Measurements from ENCODE around the gene KIF26B.

GRCh38 chr1:245378311-245378722, 223.5 kb downstream of the KIF26B start:
- TF ChIP-seq, protein P1, sequence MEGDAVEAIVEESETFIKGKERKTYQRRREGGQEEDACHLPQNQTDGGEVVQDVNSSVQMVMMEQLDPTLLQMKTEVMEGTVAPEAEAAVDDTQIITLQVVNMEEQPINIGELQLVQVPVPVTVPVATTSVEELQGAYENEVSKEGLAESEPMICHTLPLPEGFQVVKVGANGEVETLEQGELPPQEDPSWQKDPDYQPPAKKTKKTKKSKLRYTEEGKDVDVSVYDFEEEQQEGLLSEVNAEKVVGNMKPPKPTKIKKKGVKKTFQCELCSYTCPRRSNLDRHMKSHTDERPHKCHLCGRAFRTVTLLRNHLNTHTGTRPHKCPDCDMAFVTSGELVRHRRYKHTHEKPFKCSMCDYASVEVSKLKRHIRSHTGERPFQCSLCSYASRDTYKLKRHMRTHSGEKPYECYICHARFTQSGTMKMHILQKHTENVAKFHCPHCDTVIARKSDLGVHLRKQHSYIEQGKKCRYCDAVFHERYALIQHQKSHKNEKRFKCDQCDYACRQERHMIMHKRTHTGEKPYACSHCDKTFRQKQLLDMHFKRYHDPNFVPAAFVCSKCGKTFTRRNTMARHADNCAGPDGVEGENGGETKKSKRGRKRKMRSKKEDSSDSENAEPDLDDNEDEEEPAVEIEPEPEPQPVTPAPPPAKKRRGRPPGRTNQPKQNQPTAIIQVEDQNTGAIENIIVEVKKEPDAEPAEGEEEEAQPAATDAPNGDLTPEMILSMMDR (IDR thresholded peaks at IDR 0.05; ENCODE audit: insufficient read depth, low read length, poor library complexity, severe bottlenecking) = no peak
- no peak for TF ChIP-seq EZH2phosphoT487 (conservative IDR thresholded peaks at IDR 0.05; ENCODE audit: low read length)

All from SU-DHL-6 (cell line).